Endothelial cell (in vitro differentiated cells): ENCODE data around the gene CEP131. TPM values are rescaled to one million over a fixed set of nuclear protein-coding genes. Genes with fewer than 3 reads are reported as not detected.
A peak's percentile ranks its signal among the peaks of the same experiment; 100 is the strongest.

ENCODE experiments used
- DNase-seq: peaks from one replicate; pipeline ENCODE4 v3.0.0; 2021; ENCODE audit warnings: low spot score
- H3K27ac Mint-ChIP-seq: one replicate; pipeline ENCODE4 v1.8.0; 2021; ENCODE audit warnings: mixed read lengths, inconsistent platforms; ENCODE audit not compliant: unreplicated experiment
- H3K27me3 Mint-ChIP-seq: one replicate; pipeline ENCODE4 v1.8.0; 2021; ENCODE audit warnings: mild to moderate bottlenecking, moderate library complexity, mixed read lengths, inconsistent platforms; ENCODE audit not compliant: unreplicated experiment
- H3K36me3 Mint-ChIP-seq: one replicate; pipeline ENCODE4 v1.8.0; 2021; ENCODE audit warnings: mild to moderate bottlenecking, low read depth, mixed read lengths, inconsistent platforms; ENCODE audit not compliant: unreplicated experiment
- H3K4me1 Mint-ChIP-seq: one replicate; pipeline ENCODE4 v1.8.0; 2021; ENCODE audit warnings: mild to moderate bottlenecking, mixed read lengths, inconsistent platforms; ENCODE audit not compliant: unreplicated experiment
- H3K4me3 Mint-ChIP-seq: one replicate; pipeline ENCODE4 v1.8.0; 2021; ENCODE audit warnings: mild to moderate bottlenecking, mixed read lengths, inconsistent platforms; ENCODE audit not compliant: unreplicated experiment
- H3K9me3 Mint-ChIP-seq: one replicate; pipeline ENCODE4 v1.8.0; 2021; ENCODE audit warnings: mixed read lengths, inconsistent platforms; ENCODE audit not compliant: unreplicated experiment
- total RNA-seq: library from RNA; stranded (reverse); fragmentation: NEBNext Ultra II Directional; extraction: Animal tissue kit (Norgen Biotek cat#: 25700); gene quantifications from one replicate; pipeline ENCODE4 v1.2.1, GENCODE V29; 2021; ENCODE audit not compliant: unreplicated experiment
- TF ChIP-seq, protein P1 (sequence below): fragments of 200-600 bp; sonication (generic); IDR thresholded peaks from one replicate; pipeline ENCODE4 v1.5.0; 2021; ENCODE audit warnings: antibody characterized with exemption; ENCODE audit not compliant: unreplicated experiment

The CEP131 gene
- total RNA-seq, 1 donor from 2014 or later, result 21.1 TPM

DNA sequence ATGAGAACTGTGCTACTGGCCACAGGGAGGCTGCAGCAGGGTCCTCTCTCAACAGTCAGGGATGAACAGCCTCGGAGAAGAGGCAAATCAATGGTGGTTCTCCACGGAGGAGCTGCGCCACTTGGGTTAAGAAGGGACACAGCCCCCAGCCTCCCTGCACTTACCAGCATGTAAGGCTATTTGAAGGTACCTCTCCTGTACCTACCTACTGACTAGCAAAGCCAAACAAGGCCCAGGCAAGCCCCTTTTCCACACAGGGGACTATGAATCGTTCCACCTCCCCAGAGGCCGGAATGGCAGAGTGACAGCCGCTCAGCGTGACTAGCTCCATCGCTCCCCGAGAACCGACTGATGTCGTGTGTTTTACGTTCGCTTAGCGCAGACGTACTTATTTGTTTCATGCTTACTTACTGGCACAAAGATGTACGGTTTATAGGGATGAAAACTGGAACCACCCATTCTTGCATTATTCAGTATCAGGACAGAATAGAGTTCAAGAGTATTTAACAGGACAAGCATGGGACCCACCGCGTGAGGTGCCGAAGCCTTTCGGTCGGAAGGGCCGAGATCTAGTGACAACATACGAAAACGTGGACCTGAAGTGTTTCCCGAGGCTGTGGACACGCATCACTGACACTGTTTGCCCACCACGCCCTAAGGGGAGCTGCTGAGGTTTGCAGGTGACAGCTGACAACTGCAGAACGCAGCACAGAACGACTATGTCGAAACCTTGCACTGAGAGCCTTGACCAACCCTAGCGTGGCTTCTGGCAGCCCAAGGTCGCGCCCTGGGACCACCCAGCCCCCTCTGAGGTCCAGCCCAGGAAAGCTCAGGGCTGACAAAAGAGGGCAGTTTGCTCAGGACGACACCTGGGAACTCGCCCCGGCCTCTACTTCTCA, 15.1 kb upstream of the CEP131 start:
- peaks cover 6% of the 10 kb centered on the region for H3K36me3 Mint-ChIP-seq

DNA sequence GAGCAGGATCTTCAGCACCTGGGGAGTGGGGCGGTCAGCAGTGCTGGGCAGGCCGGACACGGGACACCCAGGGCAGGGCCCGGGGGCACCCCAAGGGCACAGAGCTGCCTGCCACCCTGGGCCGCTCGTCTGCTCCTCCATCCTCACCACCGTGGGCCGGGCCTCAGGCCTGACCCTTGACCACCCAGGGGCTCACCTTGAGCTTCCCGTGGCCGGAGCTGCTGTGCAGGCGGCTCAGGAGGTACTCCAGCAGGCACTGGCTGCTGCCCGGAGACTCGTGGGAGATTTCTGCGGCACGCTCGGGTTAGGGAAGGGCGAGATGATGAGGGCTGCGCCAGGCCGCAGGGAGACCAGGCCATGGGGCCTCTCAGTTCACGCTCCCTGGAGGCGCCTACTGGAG, 14.0 kb upstream of the CEP131 start:
- no peak for DNase-seq
- peaks cover 9% of the 10 kb centered on the region for H3K4me1 Mint-ChIP-seq
- H3K4me3 Mint-ChIP-seq, result no peak overlapping the region
- no peak overlapping the region for H3K27ac Mint-ChIP-seq
- peaks cover 6% of the 10 kb centered on the region for H3K36me3 Mint-ChIP-seq
- peaks cover 7% of the 10 kb centered on the region for H3K27me3 Mint-ChIP-seq
- TF ChIP-seq, protein P1, sequence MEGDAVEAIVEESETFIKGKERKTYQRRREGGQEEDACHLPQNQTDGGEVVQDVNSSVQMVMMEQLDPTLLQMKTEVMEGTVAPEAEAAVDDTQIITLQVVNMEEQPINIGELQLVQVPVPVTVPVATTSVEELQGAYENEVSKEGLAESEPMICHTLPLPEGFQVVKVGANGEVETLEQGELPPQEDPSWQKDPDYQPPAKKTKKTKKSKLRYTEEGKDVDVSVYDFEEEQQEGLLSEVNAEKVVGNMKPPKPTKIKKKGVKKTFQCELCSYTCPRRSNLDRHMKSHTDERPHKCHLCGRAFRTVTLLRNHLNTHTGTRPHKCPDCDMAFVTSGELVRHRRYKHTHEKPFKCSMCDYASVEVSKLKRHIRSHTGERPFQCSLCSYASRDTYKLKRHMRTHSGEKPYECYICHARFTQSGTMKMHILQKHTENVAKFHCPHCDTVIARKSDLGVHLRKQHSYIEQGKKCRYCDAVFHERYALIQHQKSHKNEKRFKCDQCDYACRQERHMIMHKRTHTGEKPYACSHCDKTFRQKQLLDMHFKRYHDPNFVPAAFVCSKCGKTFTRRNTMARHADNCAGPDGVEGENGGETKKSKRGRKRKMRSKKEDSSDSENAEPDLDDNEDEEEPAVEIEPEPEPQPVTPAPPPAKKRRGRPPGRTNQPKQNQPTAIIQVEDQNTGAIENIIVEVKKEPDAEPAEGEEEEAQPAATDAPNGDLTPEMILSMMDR, result no peak
- H3K9me3 Mint-ChIP-seq, result no peaks in the 10 kb centered on the region

More for the DNA sequence above, 15.1 kb upstream of the CEP131 start:
- DNase-seq, result no peak
- TF ChIP-seq, protein P1, result no peak
- Mint-ChIP-seq H3K27me3 (peaks cover 10% of the 10 kb centered on the region), H3K4me3 (peak overlapping the region; percentile 87), H3K27ac (peak overlapping the region; percentile 75), H3K4me1 (peaks cover 9% of the 10 kb centered on the region), H3K9me3 (no peaks in the 10 kb centered on the region)

GRCh38 chr17:81235822-81236740, 13.3 kb upstream of the CEP131 start:
- H3K36me3 Mint-ChIP-seq, result peaks cover 7% of the 10 kb centered on the region

GRCh38 chr17:81234940-81235821, 12.4 kb upstream of the CEP131 start:
- DNase-seq, result no peak
- Mint-ChIP-seq H3K4me1 (peaks cover 9% of the 10 kb centered on the region), H3K27me3 (peaks cover 9% of the 10 kb centered on the region), H3K4me3 (peak overlapping the region; percentile 65), H3K36me3 (peaks cover 13% of the 10 kb centered on the region), H3K9me3 (no peaks in the 10 kb centered on the region), H3K27ac (peak overlapping the region; percentile 20)
- TF ChIP-seq, protein P1, result no peak

More at GRCh38 chr17:81235822-81236740, 13.3 kb upstream of the CEP131 start:
- Mint-ChIP-seq H3K9me3 (no peaks in the 10 kb centered on the region), H3K27ac (no peak overlapping the region), H3K27me3 (peaks cover 8% of the 10 kb centered on the region), H3K4me3 (no peak overlapping the region), H3K4me1 (peaks cover 9% of the 10 kb centered on the region)
- TF ChIP-seq, protein P1, result no peak
- DNase-seq, result no peak
